PFSK-1 (cell line): Measurements from ENCODE around the gene IGFBP6.

ENCODE experiments used
- POLR2AphosphoS5 ChIP-seq: IDR thresholded peaks from 2 replicates; pipeline ENCODE4 v1.6.1; 2012; ENCODE audit warnings: low read depth, mild to moderate bottlenecking, control low read depth, low read length, moderate library complexity
- SIN3A ChIP-seq: IDR thresholded peaks from 2 replicates; pipeline ENCODE4 v1.6.1; 2012; ENCODE audit warnings: mild to moderate bottlenecking, low read length, moderate library complexity, borderline replicate concordance; ENCODE audit not compliant: insufficient read depth
- TAF1 ChIP-seq: IDR thresholded peaks from 2 replicates; pipeline ENCODE4 v1.6.1; 2012; ENCODE audit warnings: low read length, control low read depth, borderline replicate concordance; ENCODE audit not compliant: insufficient read depth
- TF ChIP-seq, protein P1 (sequence below), 2 experiments: IDR thresholded peaks; 2 replicates each; pipeline versions ENCODE4 v1.6.1 to v1.8.0; 2011 to 2012; ENCODE audit warnings: low read depth in 2 of 2, low read length in 2 of 2, control low read depth in 1 of 2, inconsistent platforms in 1 of 2, mild to moderate bottlenecking in 1 of 2, moderate library complexity in 1 of 2; ENCODE audit not compliant: insufficient read depth in 1 of 2

- TF ChIP-seq TAF1 (no peak), POLR2AphosphoS5 (no peak), SIN3A (no peak)
- TF ChIP-seq, protein P1, sequence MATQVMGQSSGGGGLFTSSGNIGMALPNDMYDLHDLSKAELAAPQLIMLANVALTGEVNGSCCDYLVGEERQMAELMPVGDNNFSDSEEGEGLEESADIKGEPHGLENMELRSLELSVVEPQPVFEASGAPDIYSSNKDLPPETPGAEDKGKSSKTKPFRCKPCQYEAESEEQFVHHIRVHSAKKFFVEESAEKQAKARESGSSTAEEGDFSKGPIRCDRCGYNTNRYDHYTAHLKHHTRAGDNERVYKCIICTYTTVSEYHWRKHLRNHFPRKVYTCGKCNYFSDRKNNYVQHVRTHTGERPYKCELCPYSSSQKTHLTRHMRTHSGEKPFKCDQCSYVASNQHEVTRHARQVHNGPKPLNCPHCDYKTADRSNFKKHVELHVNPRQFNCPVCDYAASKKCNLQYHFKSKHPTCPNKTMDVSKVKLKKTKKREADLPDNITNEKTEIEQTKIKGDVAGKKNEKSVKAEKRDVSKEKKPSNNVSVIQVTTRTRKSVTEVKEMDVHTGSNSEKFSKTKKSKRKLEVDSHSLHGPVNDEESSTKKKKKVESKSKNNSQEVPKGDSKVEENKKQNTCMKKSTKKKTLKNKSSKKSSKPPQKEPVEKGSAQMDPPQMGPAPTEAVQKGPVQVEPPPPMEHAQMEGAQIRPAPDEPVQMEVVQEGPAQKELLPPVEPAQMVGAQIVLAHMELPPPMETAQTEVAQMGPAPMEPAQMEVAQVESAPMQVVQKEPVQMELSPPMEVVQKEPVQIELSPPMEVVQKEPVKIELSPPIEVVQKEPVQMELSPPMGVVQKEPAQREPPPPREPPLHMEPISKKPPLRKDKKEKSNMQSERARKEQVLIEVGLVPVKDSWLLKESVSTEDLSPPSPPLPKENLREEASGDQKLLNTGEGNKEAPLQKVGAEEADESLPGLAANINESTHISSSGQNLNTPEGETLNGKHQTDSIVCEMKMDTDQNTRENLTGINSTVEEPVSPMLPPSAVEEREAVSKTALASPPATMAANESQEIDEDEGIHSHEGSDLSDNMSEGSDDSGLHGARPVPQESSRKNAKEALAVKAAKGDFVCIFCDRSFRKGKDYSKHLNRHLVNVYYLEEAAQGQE (IDR thresholded peaks at IDR 0.05; ENCODE audit: insufficient read depth in 1 of 2, low read depth in 2 of 2, low read length in 2 of 2), result no peak
These were observed 41.2 kb upstream of the IGFBP6 start for GRCh38 chr12:53056296-53056695.
